NCI-H774 (cell line): ENCODE results near the gene NECTIN2.
"Not testable (repeated sequence)": the region's sequence is repeated elsewhere in the genome, so short reads cannot be mapped to it uniquely, and the experiment has no call there.

Experiments used
- DNase-seq: peaks from one replicate; lab custom pipeline; 2025; lab: John Stamatoyannopoulos, UW

NECTIN2 gene

GRCh38 chr19:44908074-44908835 is 62.2 kb downstream of the NECTIN2 start:
- no peak for DNase-seq

GRCh38 chr19:44908836-44909261 is 62.8 kb downstream of the NECTIN2 start:
- no peak for DNase-seq

GRCh38 chr19:44909775-44910174 is 63.7 kb downstream of the NECTIN2 start:
- no peak for DNase-seq

- not testable (repeated sequence) for DNase-seq
Measured at GRCh38 chr19:44911896-44912295, 65.8 kb downstream of the NECTIN2 start.

DNA sequence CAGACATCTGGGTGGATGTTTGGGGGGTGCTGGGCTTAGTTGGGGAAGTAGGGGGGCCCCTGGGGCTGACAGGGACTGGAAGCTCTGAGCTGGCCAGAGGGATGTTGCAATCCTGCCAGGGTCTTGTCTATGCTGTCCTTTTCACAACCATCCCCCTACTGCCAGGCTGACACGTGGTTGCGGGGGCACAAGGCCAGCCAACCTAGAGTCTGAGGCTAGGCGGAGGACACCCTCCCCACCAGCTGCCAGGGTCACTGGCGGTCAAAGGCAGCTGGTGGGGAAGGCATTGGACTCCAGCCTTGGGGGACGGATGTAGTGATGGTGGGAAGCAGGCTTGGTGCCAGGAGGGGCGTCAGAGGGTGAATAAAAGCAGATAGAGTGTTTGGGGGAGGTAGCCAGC is 66.8 kb downstream of the NECTIN2 start:
- DNase-seq, result no peak

DNA sequence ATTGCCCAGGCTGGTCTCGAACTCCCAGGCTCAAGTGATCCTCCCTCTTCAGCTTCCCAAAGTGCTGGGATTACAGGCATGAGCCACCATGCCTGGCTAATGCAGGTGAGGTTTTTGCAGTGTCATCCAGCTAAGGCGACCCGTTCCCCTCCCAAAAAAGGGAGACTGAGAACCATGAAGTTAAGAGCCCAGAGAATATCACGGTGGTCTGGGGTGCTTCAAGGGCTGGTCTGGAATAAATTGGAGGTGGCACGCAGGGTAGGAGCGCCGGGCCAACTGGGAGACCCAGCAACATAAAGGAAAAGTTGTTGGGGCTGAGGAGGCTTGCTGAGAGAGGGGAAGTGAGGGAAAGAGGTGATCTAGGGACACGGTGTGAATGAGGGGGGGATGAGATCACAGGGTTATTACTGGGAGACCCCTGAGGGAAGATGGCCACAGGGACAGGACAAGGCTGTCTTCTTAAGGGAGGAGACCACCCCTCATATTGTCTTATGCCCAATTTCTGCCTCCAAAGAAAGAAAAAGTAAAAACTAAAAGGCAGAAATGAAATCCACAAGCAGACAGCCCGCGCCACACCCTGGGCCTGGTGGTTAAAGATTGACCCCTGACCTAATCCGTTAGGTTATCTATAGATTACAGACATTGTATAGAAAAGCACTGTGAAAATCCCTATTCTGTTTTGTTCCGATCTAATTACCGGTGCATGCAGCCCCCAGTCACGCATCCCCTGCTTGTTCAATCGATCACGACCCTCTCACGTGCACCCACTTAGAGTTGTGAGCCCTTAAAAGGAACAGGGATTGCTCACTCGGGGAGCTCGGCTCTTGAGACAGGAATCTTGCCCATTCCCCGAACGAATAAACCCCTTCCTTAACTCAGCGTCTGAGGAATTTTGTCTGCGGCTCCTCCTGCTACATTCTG is 67.7 kb downstream of the NECTIN2 start:
- DNase-seq, result not testable (repeated sequence)

- DNase-seq, result peak; percentile 75
Measured at GRCh38 chr19:44914433-44915206, 68.5 kb downstream of the NECTIN2 start, which contains the start of gene APOC1. Gene APOC1, plus strand, starts transcription at chr19:44914608. Its CDS starts 284 bp downstream, at chr19:44914892.

DNA sequence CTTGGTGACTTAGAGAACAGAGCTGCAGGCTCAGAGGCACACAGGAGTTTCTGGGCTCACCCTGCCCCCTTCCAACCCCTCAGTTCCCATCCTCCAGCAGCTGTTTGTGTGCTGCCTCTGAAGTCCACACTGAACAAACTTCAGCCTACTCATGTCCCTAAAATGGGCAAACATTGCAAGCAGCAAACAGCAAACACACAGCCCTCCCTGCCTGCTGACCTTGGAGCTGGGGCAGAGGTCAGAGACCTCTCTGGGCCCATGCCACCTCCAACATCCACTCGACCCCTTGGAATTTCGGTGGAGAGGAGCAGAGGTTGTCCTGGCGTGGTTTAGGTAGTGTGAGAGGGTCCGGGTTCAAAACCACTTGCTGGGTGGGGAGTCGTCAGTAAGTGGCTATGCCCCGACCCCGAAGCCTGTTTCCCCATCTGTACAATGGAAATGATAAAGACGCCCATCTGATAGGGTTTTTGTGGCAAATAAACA is 78.2 kb downstream of the NECTIN2 start:
- no peak for DNase-seq

DNA sequence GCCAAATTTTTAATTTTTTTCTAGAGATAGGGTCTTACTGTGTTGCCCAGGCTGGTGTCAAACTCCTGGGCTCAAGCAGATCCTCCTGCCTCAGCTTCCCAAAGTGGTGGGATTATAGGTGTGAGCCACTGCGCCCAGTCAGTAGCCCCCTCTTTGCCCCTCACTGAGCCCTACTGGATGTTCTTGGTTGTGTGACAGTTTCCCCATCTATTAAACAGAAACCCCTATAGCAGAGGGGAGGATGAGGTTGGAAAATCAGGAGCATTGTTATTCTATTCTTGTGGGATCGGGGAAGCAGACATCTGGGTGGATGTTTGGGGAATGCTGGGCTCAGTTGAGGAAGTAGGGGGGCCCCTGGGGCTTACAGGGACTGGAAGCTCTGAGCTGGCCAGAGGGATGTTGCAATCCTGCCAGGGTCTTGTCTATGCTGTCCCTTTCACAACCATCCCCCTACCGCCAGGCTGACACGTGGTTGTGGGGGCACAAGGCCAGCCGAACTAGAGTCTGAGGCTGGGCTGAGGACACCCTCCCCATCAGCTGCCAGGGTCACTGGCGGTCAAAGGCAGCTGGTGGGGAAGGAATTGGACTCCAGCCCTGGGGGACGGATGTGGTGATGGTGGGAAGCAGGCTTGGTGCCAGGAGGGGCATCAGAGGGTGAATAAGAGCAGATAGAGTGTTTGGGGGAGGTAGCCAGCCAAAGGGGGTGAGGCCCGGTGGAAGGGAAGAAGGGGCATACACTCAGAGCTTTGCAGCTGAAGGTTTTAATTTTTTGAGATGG is 79.2 kb downstream of the NECTIN2 start:
- DNase-seq, result no peak

- DNase-seq, result not testable (repeated sequence)
Measured at GRCh38 chr19:44926245-44927077, 80.4 kb downstream of the NECTIN2 start.

- DNase-seq, result no peak
Measured at GRCh38 chr19:44927746-44928145, 81.6 kb downstream of the NECTIN2 start.

DNA sequence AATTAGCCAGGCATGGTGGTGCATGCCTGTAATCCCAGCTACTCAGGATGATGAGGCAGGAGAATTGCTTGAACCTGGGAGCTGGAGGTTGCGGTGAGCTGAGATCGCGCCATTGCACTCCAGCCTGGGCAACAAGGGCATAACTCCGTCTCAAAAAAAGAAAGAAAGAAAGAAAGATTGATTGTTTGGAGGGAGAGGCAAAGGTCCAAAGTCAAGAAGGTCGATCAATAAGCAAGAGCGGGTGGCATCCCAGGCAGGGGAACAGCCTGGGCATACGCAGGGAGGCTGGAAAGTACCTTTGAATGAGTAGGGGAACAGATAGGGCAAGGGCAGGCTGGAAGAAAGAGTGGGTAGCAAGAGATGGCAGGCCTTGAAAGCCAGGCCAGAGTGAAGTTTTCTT is 84.0 kb downstream of the NECTIN2 start:
- no peak for DNase-seq

GRCh38 chr19:44931541-44931940 is 85.4 kb downstream of the NECTIN2 start:
- no peak for DNase-seq
